ENCODE data around the gene MAGEA9B.
"Not testable (repeated sequence)": the region's sequence is repeated elsewhere in the genome, so short reads cannot be mapped to it uniquely, and the experiment has no call there.

GRCh38 chrX:149595214-149595613 lies 8.0 kb upstream of the MAGEA9B start, which contains the start of gene HSFX2:
- TF ChIP-seq, protein P1, sequence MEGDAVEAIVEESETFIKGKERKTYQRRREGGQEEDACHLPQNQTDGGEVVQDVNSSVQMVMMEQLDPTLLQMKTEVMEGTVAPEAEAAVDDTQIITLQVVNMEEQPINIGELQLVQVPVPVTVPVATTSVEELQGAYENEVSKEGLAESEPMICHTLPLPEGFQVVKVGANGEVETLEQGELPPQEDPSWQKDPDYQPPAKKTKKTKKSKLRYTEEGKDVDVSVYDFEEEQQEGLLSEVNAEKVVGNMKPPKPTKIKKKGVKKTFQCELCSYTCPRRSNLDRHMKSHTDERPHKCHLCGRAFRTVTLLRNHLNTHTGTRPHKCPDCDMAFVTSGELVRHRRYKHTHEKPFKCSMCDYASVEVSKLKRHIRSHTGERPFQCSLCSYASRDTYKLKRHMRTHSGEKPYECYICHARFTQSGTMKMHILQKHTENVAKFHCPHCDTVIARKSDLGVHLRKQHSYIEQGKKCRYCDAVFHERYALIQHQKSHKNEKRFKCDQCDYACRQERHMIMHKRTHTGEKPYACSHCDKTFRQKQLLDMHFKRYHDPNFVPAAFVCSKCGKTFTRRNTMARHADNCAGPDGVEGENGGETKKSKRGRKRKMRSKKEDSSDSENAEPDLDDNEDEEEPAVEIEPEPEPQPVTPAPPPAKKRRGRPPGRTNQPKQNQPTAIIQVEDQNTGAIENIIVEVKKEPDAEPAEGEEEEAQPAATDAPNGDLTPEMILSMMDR (conservative IDR thresholded peaks at IDR 0.05; ENCODE audit: low read length), result not testable (repeated sequence)
- TF ChIP-seq EZH2phosphoT487 (IDR thresholded peaks at IDR 0.05; ENCODE audit: borderline replicate concordance), result not testable (repeated sequence)

Measured in Loucy (cell line).